Stromal cell of bone marrow (primary cell): ENCODE data around the gene CRYZ.
"Not testable (repeated sequence)": the region's sequence is repeated elsewhere in the genome, so short reads cannot be mapped to it uniquely, and the experiment has no call there.

ENCODE experiments used
- DNase-seq: peaks from one replicate; pipeline ENCODE4 v3.0.0-alpha.2; 2012; ENCODE audit warnings: low read depth

The CRYZ gene

GRCh38 chr1:74732960-74733603 is at the start of gene CRYZ, which contains the start of gene TYW3:
Gene CRYZ (minus strand): TSS chr1:74733050. CDS start chr1:74724821, 8,229 bp downstream.
Gene TYW3 (plus strand): TSS chr1:74733152. CDS start chr1:74733245, 93 bp downstream.
- DNase-seq, result peak; percentile 92

GRCh38 chr1:74780594-74780993 is 47.7 kb upstream of the CRYZ start:
- no peak for DNase-seq

GRCh38 chr1:74779750-74780149 is 46.9 kb upstream of the CRYZ start:
- no peak for DNase-seq

GRCh38 chr1:74777525-74777924 is 44.7 kb upstream of the CRYZ start:
- no peak for DNase-seq

GRCh38 chr1:74775735-74776134 is 42.9 kb upstream of the CRYZ start:
- DNase-seq, result no peak

GRCh38 chr1:74773582-74773981 is 40.7 kb upstream of the CRYZ start:
- DNase-seq, result no peak

- DNase-seq, result no peak
Measured at GRCh38 chr1:74772945-74773344, 40.1 kb upstream of the CRYZ start.

GRCh38 chr1:74771913-74772515 is 39.2 kb upstream of the CRYZ start:
- DNase-seq, result peak; percentile 17

GRCh38 chr1:74767490-74767889 is 34.6 kb upstream of the CRYZ start:
- DNase-seq, result no peak

GRCh38 chr1:74766579-74766978 is 33.7 kb upstream of the CRYZ start:
- DNase-seq, result no peak

GRCh38 chr1:74763807-74764206 is 31.0 kb upstream of the CRYZ start:
- DNase-seq, result no peak

GRCh38 chr1:74756650-74757049 is 23.8 kb upstream of the CRYZ start:
- DNase-seq, result not testable (repeated sequence)

- no peak for DNase-seq
Measured at GRCh38 chr1:74755475-74755874, 22.6 kb upstream of the CRYZ start.

- DNase-seq, result no peak
Measured at GRCh38 chr1:74753104-74753503, 20.3 kb upstream of the CRYZ start.

GRCh38 chr1:74748960-74749359 is 16.1 kb upstream of the CRYZ start:
- DNase-seq, result no peak

- not testable (repeated sequence) for DNase-seq
Measured at GRCh38 chr1:74745247-74745646, 12.4 kb upstream of the CRYZ start.

- DNase-seq, result not testable (repeated sequence)
Measured at GRCh38 chr1:74740307-74740980, 7.6 kb upstream of the CRYZ start.

GRCh38 chr1:74737333-74737732 is 4.5 kb upstream of the CRYZ start:
- DNase-seq, result no peak

GRCh38 chr1:74733604-74734484 is 994 bp upstream of the CRYZ start:
- DNase-seq, result peak; percentile 68

GRCh38 chr1:74732071-74732946 is 541 bp downstream of the CRYZ start:
- DNase-seq, result not testable (repeated sequence)

- DNase-seq, result no peak
Measured at GRCh38 chr1:74731399-74732052, 1.3 kb downstream of the CRYZ start.
